HepG2 (cell line): ENCODE results near the gene KIFC1. TPM values are rescaled to one million over a fixed set of nuclear protein-coding genes. Genes with fewer than 3 reads are reported as not detected.
A peak's percentile ranks its signal among the peaks of the same experiment; 100 is the strongest.

ENCODE experiments used
- ATF7-NPFF ChIP-seq: sonication (generic); formaldehyde crosslinking; IDR thresholded peaks from 2 replicates; pipeline ENCODE4 v1.8.1; 2023; ENCODE audit warnings: mild to moderate bottlenecking, low read depth, missing genetic modification reagents, moderate library complexity
- FOXM1 ChIP-seq: sonication (generic); formaldehyde crosslinking; IDR thresholded peaks from 2 replicates; pipeline ENCODE4 v1.5.0; 2020; ENCODE audit warnings: missing genetic modification reagents
- GFI1 ChIP-seq: sonication (generic); formaldehyde crosslinking; IDR thresholded peaks from 2 replicates; pipeline ENCODE4 v1.5.0; 2020; ENCODE audit warnings: missing genetic modification reagents, mild to moderate bottlenecking, borderline replicate concordance
- NCOA1 ChIP-seq: sonication (generic); formaldehyde crosslinking; IDR thresholded peaks from 2 replicates; pipeline ENCODE4 v1.9.0; 2021; ENCODE audit warnings: missing genetic modification reagents
- NRL ChIP-seq: sonication (generic); formaldehyde crosslinking; IDR thresholded peaks from 2 replicates; pipeline ENCODE4 v1.5.0; 2020; ENCODE audit warnings: missing genetic modification reagents, mild to moderate bottlenecking, moderate library complexity, borderline replicate concordance
- PCBP1 ChIP-seq: fragments of 200-400 bp; formaldehyde crosslinking; IDR thresholded peaks from 2 replicates; pipeline ENCODE4 v1.6.1; 2017; ENCODE audit warnings: mild to moderate bottlenecking, low read depth, low read length, borderline replicate concordance
- REL ChIP-seq: sonication (generic); formaldehyde crosslinking; conservative IDR thresholded peaks from 2 replicates; pipeline ENCODE4 v1.8.0; 2022; ENCODE audit warnings: mild to moderate bottlenecking, missing genetic modification reagents, moderate library complexity
- SNAPC2 ChIP-seq: sonication (generic); formaldehyde crosslinking; IDR thresholded peaks from 2 replicates; pipeline ENCODE4 v1.8.1; 2022; ENCODE audit warnings: mild to moderate bottlenecking, missing genetic modification reagents
- THYN1 ChIP-seq: sonication (generic); formaldehyde crosslinking; IDR thresholded peaks from 2 replicates; pipeline ENCODE4 v1.8.1; 2023; ENCODE audit warnings: low read depth, mild to moderate bottlenecking, moderate library complexity, missing genetic modification reagents, borderline replicate concordance
- TP53 ChIP-seq: sonication (generic); formaldehyde crosslinking; conservative IDR thresholded peaks from 2 replicates; pipeline ENCODE4 v1.4.0; 2020; ENCODE audit warnings: missing genetic modification reagents
- TSC22D2 ChIP-seq: sonication (generic); formaldehyde crosslinking; IDR thresholded peaks from 2 replicates; pipeline ENCODE4 v1.5.1; 2020; ENCODE audit warnings: missing genetic modification reagents, mild to moderate bottlenecking, borderline replicate concordance
- ZFY ChIP-seq: sonication (generic); formaldehyde crosslinking; IDR thresholded peaks from 2 replicates; pipeline ENCODE4 v1.4.0; 2020; ENCODE audit warnings: missing genetic modification reagents
- ZNF20 ChIP-seq: sonication (generic); formaldehyde crosslinking; IDR thresholded peaks from 2 replicates; pipeline ENCODE4 v1.4.0; 2020; ENCODE audit warnings: mild to moderate bottlenecking, moderate library complexity, missing genetic modification reagents
- ZNF746 ChIP-seq: sonication (generic); formaldehyde crosslinking; IDR thresholded peaks from 2 replicates; pipeline ENCODE4 v1.8.0; 2022; ENCODE audit warnings: mild to moderate bottlenecking, missing genetic modification reagents
- ZNF816 ChIP-seq: sonication (generic); formaldehyde crosslinking; IDR thresholded peaks from 2 replicates; pipeline ENCODE4 v1.8.0; 2022; ENCODE audit warnings: missing genetic modification reagents, mild to moderate bottlenecking, borderline replicate concordance
- polyA plus RNA-seq, 8 experiments: library from polyadenylated mRNA; depleted of rRNA in 3 of 8; stranded (reverse) in 7 of 8; unstranded in 1 of 8; fragments of >200 nt; fragmentation: Illumina TruSeq in 4 of 8; extraction: Trizol in 4 of 8; gene quantifications; 2 replicates each; pipeline versions ENCODE4 v1.2.1 to v1.2.3, GENCODE V29; 2011 to 2016; ENCODE audit warnings: low read depth in 4 of 8, missing spikeins in 1 of 8, mixed read lengths in 1 of 8; ENCODE audit not compliant: insufficient read depth in 1 of 8
- total RNA-seq, 5 experiments: library from RNA; depleted of rRNA; stranded (reverse); fragments of >200 nt; fragmentation: Illumina TruSeq; extraction: Trizol; gene quantifications; 2 replicates each; pipeline ENCODE4 v1.2.3, GENCODE V29; 2016; ENCODE audit warnings: low read depth in 1 of 5
- TF ChIP-seq, protein P1 (sequence below): sonication (generic); formaldehyde crosslinking; IDR thresholded peaks from 2 replicates; pipeline ENCODE4 v1.5.1; 2020; ENCODE audit warnings: mild to moderate bottlenecking, missing genetic modification reagents, moderate library complexity
- TF ChIP-seq, protein P2 (sequence below): sonication (generic); formaldehyde crosslinking; IDR thresholded peaks from 2 replicates; pipeline ENCODE4 v1.4.0; 2020; ENCODE audit warnings: missing genetic modification reagents; ENCODE audit errors: not compliant biosample characterization
- TF ChIP-seq, protein P3 (sequence below): sonication (generic); formaldehyde crosslinking; IDR thresholded peaks from 2 replicates; pipeline ENCODE4 v1.5.0; 2020; ENCODE audit warnings: mild to moderate bottlenecking, missing genetic modification reagents, borderline replicate concordance

Gene KIFC1
- total and polyA plus RNA-seq, 2 of the 13 experiments (the other 11 are each of a cell fraction or from before 2014, with no cell fraction given): 25.0 to 45.5 TPM

DNA sequence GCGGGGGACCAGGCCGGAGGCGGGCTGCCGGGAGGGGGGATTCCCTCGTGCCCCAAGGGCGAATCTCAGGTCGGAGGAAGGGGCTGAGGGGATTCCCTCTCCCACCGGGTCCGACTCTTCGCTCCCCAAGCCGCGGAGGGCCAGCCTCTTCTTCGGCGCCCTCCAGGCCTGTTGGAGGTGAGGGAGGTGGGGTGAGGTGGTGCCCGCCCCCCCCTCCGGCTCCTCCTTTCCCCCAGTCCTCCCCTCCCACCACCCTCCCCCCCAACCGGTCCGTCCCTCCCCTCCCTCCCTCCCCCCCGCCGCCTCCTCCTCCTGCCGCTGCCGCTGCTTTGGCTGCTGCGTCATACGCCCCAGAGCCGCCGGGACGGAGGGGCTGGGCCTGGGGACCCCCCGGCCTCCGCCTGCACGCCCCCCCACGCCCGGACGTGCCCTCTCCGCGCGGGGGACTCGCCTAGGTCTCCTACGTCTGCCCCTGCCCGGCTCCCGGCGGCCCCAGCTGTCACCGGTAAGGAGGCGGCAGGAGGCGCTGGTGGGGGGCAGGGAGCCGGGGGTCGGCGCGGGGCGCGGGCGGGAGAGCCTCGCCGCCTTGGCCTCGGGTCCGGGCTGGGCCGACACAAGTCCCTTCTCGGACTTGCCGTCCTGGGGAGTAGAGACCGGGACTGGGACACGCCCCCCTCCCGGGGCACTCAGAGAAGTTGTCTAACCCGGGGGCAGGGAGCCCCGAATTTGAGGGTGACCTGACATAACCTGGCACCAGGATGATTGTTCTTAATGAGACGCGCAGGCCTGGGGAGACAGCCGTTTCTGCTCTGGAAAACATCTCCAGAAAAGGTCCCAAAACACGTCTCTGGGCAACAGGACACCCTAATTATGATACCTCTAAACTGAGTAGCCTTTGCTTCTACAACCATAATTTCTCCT is 19.3 kb downstream of the KIFC1 start, which contains the start of gene PHF1 (continued):
- TF ChIP-seq, protein P1, sequence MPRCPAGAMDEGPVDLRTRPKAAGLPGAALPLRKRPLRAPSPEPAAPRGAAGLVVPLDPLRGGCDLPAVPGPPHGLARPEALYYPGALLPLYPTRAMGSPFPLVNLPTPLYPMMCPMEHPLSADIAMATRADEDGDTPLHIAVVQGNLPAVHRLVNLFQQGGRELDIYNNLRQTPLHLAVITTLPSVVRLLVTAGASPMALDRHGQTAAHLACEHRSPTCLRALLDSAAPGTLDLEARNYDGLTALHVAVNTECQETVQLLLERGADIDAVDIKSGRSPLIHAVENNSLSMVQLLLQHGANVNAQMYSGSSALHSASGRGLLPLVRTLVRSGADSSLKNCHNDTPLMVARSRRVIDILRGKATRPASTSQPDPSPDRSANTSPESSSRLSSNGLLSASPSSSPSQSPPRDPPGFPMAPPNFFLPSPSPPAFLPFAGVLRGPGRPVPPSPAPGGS (CRISPR knock-in tag): 0 out of 2 replicates have a peak, but pooled peaks have one; percentile 29
- TF ChIP-seq NCOA1 (CRISPR knock-in tag) (no peak), FOXM1 (CRISPR knock-in tag) (no peak), ATF7-NPFF (CRISPR knock-in tag) (peak; percentile 62; the same call in 1 of the 2 replicates), TSC22D2 (CRISPR knock-in tag) (peak; percentile 6; the same call in 1 of the 2 replicates), REL (CRISPR knock-in tag) (no peak), GFI1 (CRISPR knock-in tag) (no peak), NRL (CRISPR knock-in tag) (peak; percentile 74; the same call in 1 of the 2 replicates), ZNF746 (CRISPR knock-in tag) (peak; percentile 86), ZNF20 (CRISPR knock-in tag) (no peak), TP53 (CRISPR knock-in tag) (no peak), ZFY (CRISPR knock-in tag) (peak; percentile 41; the same call in 1 of the 2 replicates), SNAPC2 (CRISPR knock-in tag) (0 out of 2 replicates have a peak, but pooled peaks have one; percentile 8), ZNF816 (CRISPR knock-in tag) (0 out of 2 replicates have a peak, but pooled peaks have one; percentile 46), PCBP1 (0 out of 2 replicates have a peak, but pooled peaks have one; percentile 34), THYN1 (0 out of 2 replicates have a peak, but pooled peaks have one; percentile 15)
- TF ChIP-seq, protein P2, sequence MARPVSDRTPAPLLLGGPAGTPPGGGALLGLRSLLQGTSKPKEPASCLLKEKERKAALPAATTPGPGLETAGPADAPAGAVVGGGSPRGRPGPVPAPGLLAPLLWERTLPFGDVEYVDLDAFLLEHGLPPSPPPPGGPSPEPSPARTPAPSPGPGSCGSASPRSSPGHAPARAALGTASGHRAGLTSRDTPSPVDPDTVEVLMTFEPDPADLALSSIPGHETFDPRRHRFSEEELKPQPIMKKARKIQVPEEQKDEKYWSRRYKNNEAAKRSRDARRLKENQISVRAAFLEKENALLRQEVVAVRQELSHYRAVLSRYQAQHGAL (CRISPR knock-in tag): no peak
- TF ChIP-seq, protein P3, sequence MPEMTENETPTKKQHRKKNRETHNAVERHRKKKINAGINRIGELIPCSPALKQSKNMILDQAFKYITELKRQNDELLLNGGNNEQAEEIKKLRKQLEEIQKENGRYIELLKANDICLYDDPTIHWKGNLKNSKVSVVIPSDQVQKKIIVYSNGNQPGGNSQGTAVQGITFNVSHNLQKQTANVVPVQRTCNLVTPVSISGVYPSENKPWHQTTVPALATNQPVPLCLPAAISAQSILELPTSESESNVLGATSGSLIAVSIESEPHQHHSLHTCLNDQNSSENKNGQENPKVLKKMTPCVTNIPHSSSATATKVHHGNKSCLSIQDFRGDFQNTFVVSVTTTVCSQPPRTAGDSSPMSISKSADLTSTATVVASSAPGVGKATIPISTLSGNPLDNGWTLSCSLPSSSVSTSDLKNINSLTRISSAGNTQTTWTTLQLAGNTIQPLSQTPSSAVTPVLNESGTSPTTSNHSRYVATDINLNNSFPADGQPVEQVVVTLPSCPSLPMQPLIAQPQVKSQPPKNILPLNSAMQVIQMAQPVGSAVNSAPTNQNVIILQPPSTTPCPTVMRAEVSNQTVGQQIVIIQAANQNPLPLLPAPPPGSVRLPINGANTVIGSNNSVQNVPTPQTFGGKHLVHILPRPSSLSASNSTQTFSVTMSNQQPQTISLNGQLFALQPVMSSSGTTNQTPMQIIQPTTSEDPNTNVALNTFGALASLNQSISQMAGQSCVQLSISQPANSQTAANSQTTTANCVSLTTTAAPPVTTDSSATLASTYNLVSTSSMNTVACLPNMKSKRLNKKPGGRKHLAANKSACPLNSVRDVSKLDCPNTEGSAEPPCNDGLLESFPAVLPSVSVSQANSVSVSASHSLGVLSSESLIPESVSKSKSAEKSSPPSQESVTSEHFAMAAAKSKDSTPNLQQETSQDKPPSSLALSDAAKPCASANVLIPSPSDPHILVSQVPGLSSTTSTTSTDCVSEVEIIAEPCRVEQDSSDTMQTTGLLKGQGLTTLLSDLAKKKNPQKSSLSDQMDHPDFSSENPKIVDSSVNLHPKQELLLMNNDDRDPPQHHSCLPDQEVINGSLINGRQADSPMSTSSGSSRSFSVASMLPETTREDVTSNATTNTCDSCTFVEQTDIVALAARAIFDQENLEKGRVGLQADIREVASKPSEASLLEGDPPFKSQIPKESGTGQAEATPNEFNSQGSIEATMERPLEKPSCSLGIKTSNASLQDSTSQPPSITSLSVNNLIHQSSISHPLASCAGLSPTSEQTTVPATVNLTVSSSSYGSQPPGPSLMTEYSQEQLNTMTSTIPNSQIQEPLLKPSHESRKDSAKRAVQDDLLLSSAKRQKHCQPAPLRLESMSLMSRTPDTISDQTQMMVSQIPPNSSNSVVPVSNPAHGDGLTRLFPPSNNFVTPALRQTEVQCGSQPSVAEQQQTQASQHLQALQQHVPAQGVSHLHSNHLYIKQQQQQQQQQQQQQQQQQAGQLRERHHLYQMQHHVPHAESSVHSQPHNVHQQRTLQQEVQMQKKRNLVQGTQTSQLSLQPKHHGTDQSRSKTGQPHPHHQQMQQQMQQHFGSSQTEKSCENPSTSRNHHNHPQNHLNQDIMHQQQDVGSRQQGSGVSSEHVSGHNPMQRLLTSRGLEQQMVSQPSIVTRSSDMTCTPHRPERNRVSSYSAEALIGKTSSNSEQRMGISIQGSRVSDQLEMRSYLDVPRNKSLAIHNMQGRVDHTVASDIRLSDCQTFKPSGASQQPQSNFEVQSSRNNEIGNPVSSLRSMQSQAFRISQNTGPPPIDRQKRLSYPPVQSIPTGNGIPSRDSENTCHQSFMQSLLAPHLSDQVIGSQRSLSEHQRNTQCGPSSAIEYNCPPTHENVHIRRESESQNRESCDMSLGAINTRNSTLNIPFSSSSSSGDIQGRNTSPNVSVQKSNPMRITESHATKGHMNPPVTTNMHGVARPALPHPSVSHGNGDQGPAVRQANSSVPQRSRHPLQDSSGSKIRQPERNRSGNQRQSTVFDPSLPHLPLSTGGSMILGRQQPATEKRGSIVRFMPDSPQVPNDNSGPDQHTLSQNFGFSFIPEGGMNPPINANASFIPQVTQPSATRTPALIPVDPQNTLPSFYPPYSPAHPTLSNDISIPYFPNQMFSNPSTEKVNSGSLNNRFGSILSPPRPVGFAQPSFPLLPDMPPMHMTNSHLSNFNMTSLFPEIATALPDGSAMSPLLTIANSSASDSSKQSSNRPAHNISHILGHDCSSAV (CRISPR knock-in tag): no peak
